CD14-positive monocyte (primary cell): ENCODE measurements around the gene GJA4. TPM values are rescaled to one million over a fixed set of nuclear protein-coding genes. Genes with fewer than 3 reads are reported as not detected.

ENCODE experiments used
- DNase-seq, 3 donors: peaks; one replicate each; pipeline ENCODE4 v3.0.0-alpha.2; 2011 to 2022
- H2AFZ ChIP-seq: 2 replicates; pipeline ENCODE4 v1.6.0; 2012; ENCODE audit warnings: mild to moderate bottlenecking, low read depth, low read length, inconsistent platforms; ENCODE audit not compliant: insufficient read depth, poor library complexity, severe bottlenecking
- H3K27ac ChIP-seq, 2 donors: 1 replicate in 1 of 2; 2 replicates in 1 of 2; pipeline ENCODE4 v1.5.1; 2012 to 2013; ENCODE audit warnings: low read length in 2 of 2, control low read depth in 1 of 2, inconsistent platforms in 1 of 2, low read depth in 1 of 2, mild to moderate bottlenecking in 1 of 2
- H3K27me3 ChIP-seq, 2 donors: one replicate each; pipeline versions ENCODE4 v1.6.0 to v1.6.1; 2011 to 2013; ENCODE audit warnings: low read length in 2 of 2; ENCODE audit not compliant: control insufficient read depth in 2 of 2, insufficient read depth in 2 of 2
- H3K36me3 ChIP-seq, 2 donors: replicated peaks in 1 of 2; 1 replicate in 1 of 2; 2 replicates in 1 of 2; pipeline versions ENCODE4 v1.5.1 to v1.6.1; 2012 to 2013; ENCODE audit warnings: low read length in 2 of 2, control low read depth in 1 of 2, inconsistent platforms in 1 of 2, mild to moderate bottlenecking in 1 of 2; ENCODE audit not compliant: insufficient read depth in 2 of 2, control insufficient read depth in 1 of 2
- H3K4me1 ChIP-seq, 2 donors: 1 replicate in 1 of 2; 2 replicates in 1 of 2; pipeline versions ENCODE4 v1.5.1 to v1.6.1; 2012 to 2013; ENCODE audit warnings: low read length in 2 of 2, control low read depth in 1 of 2, inconsistent platforms in 1 of 2, mild to moderate bottlenecking in 1 of 2, moderate library complexity in 1 of 2; ENCODE audit not compliant: insufficient read depth in 2 of 2, control insufficient read depth in 1 of 2
- H3K4me2 ChIP-seq: replicated peaks from 2 replicates; pipeline ENCODE3; 2012; ENCODE audit warnings: low read length, moderate library complexity, mild to moderate bottlenecking; ENCODE audit not compliant: poor library complexity, severe bottlenecking; ENCODE audit errors: extremely low read depth
- H3K4me3 ChIP-seq, 3 experiments: fragments of 200-600 bp in 1 of 3; sonication (generic) in 1 of 3; replicated peaks in 1 of 3; 1 replicate in 2 of 3; 2 replicates in 1 of 3; pipeline ENCODE4 v1.5.1; 2011 to 2013; ENCODE audit warnings: low read length in 3 of 3, mild to moderate bottlenecking in 3 of 3, control low read depth in 2 of 3, low read depth in 2 of 3, inconsistent platforms in 1 of 3, moderate library complexity in 1 of 3
- H3K79me2 ChIP-seq: 2 replicates; pipeline ENCODE4 v1.6.0; 2012; ENCODE audit warnings: mild to moderate bottlenecking, control low read depth, inconsistent platforms, low read length, moderate library complexity; ENCODE audit not compliant: insufficient read depth
- H3K9ac ChIP-seq: 2 replicates; pipeline ENCODE4 v1.6.0; 2017; ENCODE audit warnings: low read length, mild to moderate bottlenecking; ENCODE audit not compliant: insufficient read depth, poor library complexity, severe bottlenecking
- H3K9me3 ChIP-seq, 2 donors: replicated peaks in 1 of 2; 1 replicate in 1 of 2; 2 replicates in 1 of 2; pipeline versions ENCODE4 v1.5.1 to v1.6.1; 2012 to 2013; ENCODE audit warnings: low read length in 2 of 2, control low read depth in 1 of 2; ENCODE audit not compliant: control insufficient read depth in 1 of 2, insufficient read depth in 1 of 2
- H4K20me1 ChIP-seq: 2 replicates; pipeline ENCODE4 v1.6.0; 2012; ENCODE audit warnings: mild to moderate bottlenecking, low read length, control low read depth, moderate library complexity; ENCODE audit not compliant: insufficient read depth
- H3K27ac Mint-ChIP-seq, 7 donors: one replicate each; pipeline ENCODE4 v1.8.0; 2020; ENCODE audit warnings: mild to moderate bottlenecking in 7 of 7, mixed read lengths in 7 of 7, moderate library complexity in 6 of 7, inconsistent platforms in 2 of 7
- H3K27me3 Mint-ChIP-seq, 3 donors: one replicate each; pipeline ENCODE4 v1.8.0; 2021 to 2022; ENCODE audit warnings: low read depth in 3 of 3, mild to moderate bottlenecking in 3 of 3, mixed read lengths in 3 of 3, moderate library complexity in 3 of 3, inconsistent platforms in 1 of 3
- H3K36me3 Mint-ChIP-seq, 2 donors: one replicate each; pipeline ENCODE4 v1.8.0; 2020; ENCODE audit warnings: mixed read lengths in 2 of 2, inconsistent platforms in 1 of 2, mild to moderate bottlenecking in 1 of 2
- H3K4me1 Mint-ChIP-seq: one replicate; pipeline ENCODE4 v1.8.0; 2020; ENCODE audit warnings: mild to moderate bottlenecking, mixed read lengths
- H3K4me3 Mint-ChIP-seq, 2 donors: one replicate each; pipeline ENCODE4 v1.8.0; 2020; ENCODE audit warnings: mild to moderate bottlenecking in 2 of 2, mixed read lengths in 2 of 2, moderate library complexity in 1 of 2
- H3K9me3 Mint-ChIP-seq, 7 donors: one replicate each; pipeline ENCODE4 v1.8.0; 2020 to 2022; ENCODE audit warnings: mixed read lengths in 7 of 7, mild to moderate bottlenecking in 6 of 7, moderate library complexity in 6 of 7, inconsistent platforms in 2 of 7
- CTCF ChIP-seq: fragments of 200-600 bp; IDR thresholded peaks from one replicate; pipeline ENCODE4 v1.8.0; 2022; ENCODE audit warnings: antibody characterized with exemption, mild to moderate bottlenecking
- WGBS: methylation state at CpG from one replicate; pipeline ENCODE4 v1.1.5; 2013; ENCODE audit warnings: missing lambda C conversion rate; ENCODE audit not compliant: insufficient coverage; 5-methylcytosine and 5-hydroxymethylcytosine counted together
- intact Hi-C, 2 donors: fragments of 100-400 bp; cut with micrococcal nuclease; formaldehyde crosslinking; loops; one replicate each; pipeline versions ENCODE4 v1.15.0 to v1.15.1; 2023
- polyA plus RNA-seq, 3 donors: library from polyadenylated mRNA; depleted of rRNA in 1 of 3; unstranded in 2 of 3; stranded (reverse) in 1 of 3; fragments of 300-500 nt in 2 of 3; fragments of >200 nt in 1 of 3; fragmentation: Illumina TruSeq in 2 of 3; gene quantifications; 1 replicate in 2 of 3; 2 replicates in 1 of 3; pipeline ENCODE4 v1.2.3, GENCODE V29; 2012 to 2021

Gene GJA4
- polyA plus RNA-seq, 3 donors, result not detected

GRCh38 chr1:34761776-34762307, 31.0 kb upstream of the GJA4 start:
- Mint-ChIP-seq H3K4me1 (no peaks in the 10 kb centered on the region), H3K36me3 (no peaks in the 10 kb centered on the region), H3K4me3 (no peak overlapping the region), H3K9me3 (peaks cover 0 to 3% (median 0%) of the 10 kb centered on the region in 7 donors), H3K27me3 (peaks cover 0 to 4% (median 1%) of the 10 kb centered on the region in 3 donors), H3K27ac (no peak overlapping the region)
- no peak for TF ChIP-seq CTCF
- H3K79me2 ChIP-seq, result no peaks in the 10 kb centered on the region
- WGBS, result 92% methylated on average over 8 of the region's 13 CpGs
- H3K9ac ChIP-seq, result no peak overlapping the region
- intact Hi-C loops, result no loop called here
- H4K20me1 ChIP-seq, result no peaks in the 10 kb centered on the region
- no peak overlapping the region for H3K4me2 ChIP-seq
- no peaks in the 10 kb centered on the region for H3K4me1 ChIP-seq
- no peak for DNase-seq
- no peak overlapping the region for H3K4me3 ChIP-seq
- H3K36me3 ChIP-seq, result no peaks in the 10 kb centered on the region
- no peaks in the 10 kb centered on the region for H3K27me3 ChIP-seq
- no peak overlapping the region for H3K27ac ChIP-seq
- no peaks in the 10 kb centered on the region for H3K9me3 ChIP-seq
- no peak overlapping the region for H2AFZ ChIP-seq

- no peak overlapping the region for H3K27ac ChIP-seq
- no peak overlapping the region for H3K4me3 ChIP-seq
- no peaks in the 10 kb centered on the region for H4K20me1 ChIP-seq
- no peak for DNase-seq
- 87% methylated on average over 5 of the region's 7 CpGs for WGBS
- no peaks in the 10 kb centered on the region for H3K79me2 ChIP-seq
- H3K4me3 Mint-ChIP-seq, result no peak overlapping the region
- no peak overlapping the region for H3K9ac ChIP-seq
- H3K9me3 ChIP-seq, result no peaks in the 10 kb centered on the region
- H3K4me1 ChIP-seq, result no peaks in the 10 kb centered on the region
- H3K36me3 ChIP-seq, result no peaks in the 10 kb centered on the region
- no peak overlapping the region for H2AFZ ChIP-seq
- no peaks in the 10 kb centered on the region for H3K27me3 ChIP-seq
- H3K4me2 ChIP-seq, result no peak overlapping the region
- peaks cover 0 to 3% (median 0%) of the 10 kb centered on the region in 7 donors for H3K9me3 Mint-ChIP-seq
- H3K36me3 Mint-ChIP-seq, result no peaks in the 10 kb centered on the region
- H3K27ac Mint-ChIP-seq, result no peak overlapping the region
- peaks cover 0 to 2% (median 1%) of the 10 kb centered on the region in 3 donors for H3K27me3 Mint-ChIP-seq
- intact Hi-C loops, result no loop called here
- no peak for TF ChIP-seq CTCF
- no peaks in the 10 kb centered on the region for H3K4me1 Mint-ChIP-seq
These were observed 30.2 kb upstream of the GJA4 start for GRCh38 chr1:34762474-34763141.
